Right cardiac atrium (tissue), 5 donors: ENCODE measurements around the gene ALOX15B. TPM values are rescaled to one million over a fixed set of nuclear protein-coding genes. Genes with fewer than 3 reads are reported as not detected.

Source experiments
- ATAC-seq, 2 donors: fragments of 200-7000 bp; cut with Tn5 transposase; one replicate each; pipeline versions ENCODE4 v1.8.0 to v1.9.1; 2020; ENCODE audit warnings: moderate library complexity in 2 of 2, mild to moderate bottlenecking in 1 of 2
- DNase-seq, 3 donors: peaks; one replicate each; pipeline ENCODE4 v3.0.0-alpha.2; 2020
- H3K27ac ChIP-seq: one replicate; pipeline ENCODE4 v1.5.1; 2013; ENCODE audit warnings: mild to moderate bottlenecking, low read length, control low read depth, moderate library complexity
- H3K27me3 ChIP-seq: one replicate; pipeline ENCODE4 v1.6.1; 2013; ENCODE audit not compliant: control insufficient read depth, insufficient read depth
- H3K4me1 ChIP-seq: one replicate; pipeline ENCODE4 v1.6.1; 2013; ENCODE audit warnings: low read length; ENCODE audit not compliant: control insufficient read depth, insufficient read depth
- H3K4me3 ChIP-seq: one replicate; pipeline ENCODE4 v1.5.1; 2013; ENCODE audit warnings: low read length, control low read depth
- H3K9me3 ChIP-seq: one replicate; pipeline ENCODE4 v1.6.1; 2013; ENCODE audit warnings: low read length; ENCODE audit not compliant: control insufficient read depth
- WGBS: extraction: QIAGEN DNeasy Blood & Tissue Kit; methylation state at CpG from one replicate; pipeline ENCODE4 v1.1.7; 2013; 5-methylcytosine and 5-hydroxymethylcytosine counted together
- intact Hi-C, 4 donors: fragments of 100-400 bp; cut with DNase I; formaldehyde crosslinking; loops; one replicate each; pipeline versions ENCODE4 v1.11.0 to v1.14.0; 2022 to 2023
- polyA plus RNA-seq: library from polyadenylated mRNA; stranded (reverse); fragments of 200-250 nt; gene quantifications from one replicate; pipeline ENCODE4 v1.2.3, GENCODE V29; 2013
- total RNA-seq, 4 donors: library from RNA; stranded (reverse); fragmentation: NEBNext Ultra II Directional; extraction: Animal tissue kit (Norgen Biotek cat#: 25700); gene quantifications; one replicate each; pipeline ENCODE4 v1.2.1, GENCODE V29; 2021
- donor health status: healthy with polysubstance abuse.
- donor health status: DM: no; HTN: yes; CAD: no.
- donor health status: DM: no; HTN: no; CAD: no.
- donor health status: DM: no; HTN: yes; CAD: no; lungs with severe emphysema.
- donor health status: DM: yes; HTN: yes; CAD: no.

Gene ALOX15B
- total and polyA plus RNA-seq, 5 donors, result 0.25 to 0.68 (median 0.54) TPM

GRCh38 chr17:8002721-8003593 is 35.9 kb upstream of the ALOX15B start:
- 6% methylated on average over 92 of the region's 92 CpGs for WGBS
- no peak for DNase-seq
- intact Hi-C loops, result no loop called here
- ATAC-seq, result peak; percentile 45 to 48
- Histone ChIP-seq H3K27ac (no peak overlapping the region), H3K9me3 (no peaks in the 10 kb centered on the region), H3K4me1 (no peaks in the 10 kb centered on the region), H3K27me3 (no peaks in the 10 kb centered on the region), H3K4me3 (peak overlapping the region; percentile 35)

- WGBS, result 57% methylated on average over 44 of the region's 44 CpGs
- intact Hi-C loops, result no loop called here
- ATAC-seq, result peak; percentile 17 to 33
- DNase-seq, result no peak
- Histone ChIP-seq H3K4me3 (no peak overlapping the region), H3K27me3 (no peaks in the 10 kb centered on the region), H3K27ac (no peak overlapping the region), H3K9me3 (no peaks in the 10 kb centered on the region), H3K4me1 (no peaks in the 10 kb centered on the region)
Observed at GRCh38 chr17:8003594-8004181, 35.2 kb upstream of the ALOX15B start.

- H3K27me3 ChIP-seq, result no peaks in the 10 kb centered on the region
- intact Hi-C loops, result no loop called here
- WGBS, result 92% methylated on average over 6 of the region's 6 CpGs
Observed at GRCh38 chr17:8004899-8005298, 34.0 kb upstream of the ALOX15B start.

GRCh38 chr17:8005357-8005756 is 33.5 kb upstream of the ALOX15B start:
- Histone ChIP-seq H3K27ac (no peak overlapping the region), H3K9me3 (no peaks in the 10 kb centered on the region), H3K4me3 (no peak overlapping the region), H3K27me3 (no peaks in the 10 kb centered on the region), H3K4me1 (no peaks in the 10 kb centered on the region)
- ATAC-seq (no peak), DNase-seq (no peak)
- WGBS, result 92% methylated on average over 1 of the region's 1 CpG
- intact Hi-C loops, result no loop called here

More at GRCh38 chr17:8004899-8005298, 34.0 kb upstream of the ALOX15B start:
- no peak overlapping the region for H3K27ac ChIP-seq
- H3K9me3 ChIP-seq, result no peaks in the 10 kb centered on the region
- ATAC-seq (no peak), DNase-seq (no peak)
- H3K4me3 ChIP-seq, result no peak overlapping the region
- no peaks in the 10 kb centered on the region for H3K4me1 ChIP-seq

GRCh38 chr17:8005967-8006730 is 32.7 kb upstream of the ALOX15B start:
- intact Hi-C loops, result no loop called here
- no peaks in the 10 kb centered on the region for H3K27me3 ChIP-seq

GRCh38 chr17:8006836-8007680 is 31.8 kb upstream of the ALOX15B start:
- no peak for DNase-seq
- Histone ChIP-seq H3K4me3 (no peak overlapping the region), H3K4me1 (no peaks in the 10 kb centered on the region), H3K9me3 (no peaks in the 10 kb centered on the region), H3K27ac (no peak overlapping the region), H3K27me3 (no peaks in the 10 kb centered on the region)
- 74% methylated on average over 14 of the region's 14 CpGs for WGBS
- no peak for ATAC-seq
- intact Hi-C loops, result no loop called here

More at GRCh38 chr17:8005967-8006730, 32.7 kb upstream of the ALOX15B start:
- Histone ChIP-seq H3K27ac (no peak overlapping the region), H3K4me3 (no peak overlapping the region), H3K9me3 (no peaks in the 10 kb centered on the region), H3K4me1 (no peaks in the 10 kb centered on the region)
- DNase-seq (no peak), ATAC-seq (no peak)
- 93% methylated on average over 30 of the region's 30 CpGs for WGBS

GRCh38 chr17:8007836-8008235 is 31.0 kb upstream of the ALOX15B start:
- no peaks in the 10 kb centered on the region for H3K4me1 ChIP-seq
- DNase-seq (no peak), ATAC-seq (no peak)
- no peak overlapping the region for H3K27ac ChIP-seq
- WGBS, result 98% methylated on average over 5 of the region's 5 CpGs
- intact Hi-C loops, result loop anchor here in 1 of 4 donors (2.0 kb wide), 1 partner anchor 39 kb away; no protein-coding TSS in a partner anchor
- H3K27me3 ChIP-seq, result no peaks in the 10 kb centered on the region
- no peak overlapping the region for H3K4me3 ChIP-seq
- no peaks in the 10 kb centered on the region for H3K9me3 ChIP-seq

- Histone ChIP-seq H3K4me1 (no peaks in the 10 kb centered on the region), H3K27ac (no peak overlapping the region), H3K4me3 (no peak overlapping the region), H3K9me3 (no peaks in the 10 kb centered on the region), H3K27me3 (no peaks in the 10 kb centered on the region)
- DNase-seq (no peak), ATAC-seq (no peak)
- 85% methylated on average over 15 of the region's 15 CpGs for WGBS
- intact Hi-C loops, result no loop called here
Observed at GRCh38 chr17:8012045-8012580, 26.7 kb upstream of the ALOX15B start.

GRCh38 chr17:8012996-8013640 is 25.7 kb upstream of the ALOX15B start:
- DNase-seq (no peak), ATAC-seq (no peak)
- H3K4me1 ChIP-seq, result no peaks in the 10 kb centered on the region
- H3K9me3 ChIP-seq, result no peaks in the 10 kb centered on the region
- intact Hi-C loops, result no loop called here
- H3K27me3 ChIP-seq, result no peaks in the 10 kb centered on the region
- H3K4me3 ChIP-seq, result no peak overlapping the region
- WGBS, result 82% methylated on average over 17 of the region's 17 CpGs
- no peak overlapping the region for H3K27ac ChIP-seq
